ENCODE data around the gene RNGTT. TPM values are rescaled to one million over a fixed set of nuclear protein-coding genes. Genes with fewer than 3 reads are reported as not detected.

RNGTT gene
- polyA plus RNA-seq, 2 donors, result 3.9 to 5.2 TPM

GRCh38 chr6:88587150-88587520 is 376.3 kb downstream of the RNGTT start:
- H3K27me3 ChIP-seq (ENCODE audit: control insufficient read depth in 1 of 2, insufficient read depth in 2 of 2, low read length in 2 of 2), result no peaks in the 10 kb centered on the region
- WGBS, 2 donors, result 62 to 64% methylated on average over 12 of the region's 12 CpGs
- peaks cover 0 to 4% of the 10 kb centered on the region in 2 donors for H3K9me3 ChIP-seq (ENCODE audit: control insufficient read depth in 2 of 2, insufficient read depth in 1 of 2, low read depth in 1 of 2, low read length in 1 of 2)
- no peaks in the 10 kb centered on the region for H3K4me1 ChIP-seq (ENCODE audit: control insufficient read depth in 2 of 2, insufficient read depth in 2 of 2, low read length in 1 of 2)
- no peak overlapping the region for H3K27ac ChIP-seq (ENCODE audit: low read depth in 2 of 2, low read length in 1 of 2)
- H3K4me3 ChIP-seq (ENCODE audit: low read depth in 1 of 2, low read length in 2 of 2), result no peak overlapping the region
- H3K36me3 ChIP-seq (ENCODE audit: control insufficient read depth in 2 of 2, insufficient read depth in 2 of 2, low read length in 1 of 2), result no peaks in the 10 kb centered on the region

DNA sequence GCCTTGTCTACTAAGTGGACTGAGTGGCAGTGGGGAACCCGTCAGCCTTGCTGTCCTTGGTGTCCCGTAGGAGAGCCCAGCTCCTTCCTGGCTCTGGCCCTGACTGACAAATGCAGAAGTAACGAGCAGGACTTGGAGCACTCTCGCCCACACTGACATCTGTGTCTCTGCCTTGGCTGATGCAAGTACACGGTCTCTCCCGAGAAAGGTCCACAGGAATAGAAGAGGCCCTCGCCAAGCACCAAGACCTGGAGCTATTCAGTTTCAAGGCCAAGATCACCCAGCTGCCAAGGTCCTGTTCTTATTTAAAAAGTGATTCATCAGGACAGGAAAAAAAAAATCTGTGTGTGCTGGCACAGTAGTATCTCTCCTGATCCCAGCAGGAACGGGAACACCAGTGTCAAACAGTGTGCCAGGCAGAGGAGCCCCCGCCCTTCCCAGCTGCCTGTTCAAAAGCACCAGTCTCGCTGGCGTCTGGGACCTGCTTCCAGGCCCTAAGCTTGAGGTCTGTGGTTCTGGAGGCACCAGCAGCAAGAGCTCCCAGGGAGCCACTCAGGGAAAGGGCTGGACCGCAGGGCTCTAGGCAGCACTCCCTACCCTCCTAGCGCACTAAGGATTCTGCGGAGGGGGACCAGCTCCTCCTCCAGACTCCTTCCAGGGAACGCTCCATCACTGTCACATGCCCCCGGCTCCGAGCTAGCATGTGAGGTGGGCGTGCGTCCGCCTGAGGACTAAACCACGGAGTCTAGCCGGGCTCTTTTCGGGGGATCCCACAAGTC is 376.9 kb downstream of the RNGTT start:
- no peaks in the 10 kb centered on the region for H3K36me3 ChIP-seq (ENCODE audit: control insufficient read depth in 2 of 2, insufficient read depth in 2 of 2, low read length in 1 of 2)
- H3K27ac ChIP-seq (ENCODE audit: low read depth in 2 of 2, low read length in 1 of 2), result no peak overlapping the region
- 36 to 52% methylated on average over 23 of the region's 23 CpGs for WGBS, 2 donors
- H3K4me1 ChIP-seq (ENCODE audit: control insufficient read depth in 2 of 2, insufficient read depth in 2 of 2, low read length in 1 of 2), result no peaks in the 10 kb centered on the region
- H3K4me3 ChIP-seq (ENCODE audit: low read depth in 1 of 2, low read length in 2 of 2), result no peak overlapping the region
- no peaks in the 10 kb centered on the region for H3K27me3 ChIP-seq (ENCODE audit: control insufficient read depth in 1 of 2, insufficient read depth in 2 of 2, low read length in 2 of 2)
- peaks cover 0 to 4% of the 10 kb centered on the region in 2 donors for H3K9me3 ChIP-seq (ENCODE audit: control insufficient read depth in 2 of 2, insufficient read depth in 1 of 2, low read depth in 1 of 2, low read length in 1 of 2)

GRCh38 chr6:88585276-88585692 is 378.1 kb downstream of the RNGTT start:
- 64 to 68% methylated on average over 9 of the region's 9 CpGs for WGBS, 2 donors
- H3K4me3 ChIP-seq (ENCODE audit: low read depth in 1 of 2, low read length in 2 of 2), result no peak overlapping the region
- H3K36me3 ChIP-seq (ENCODE audit: control insufficient read depth in 2 of 2, insufficient read depth in 2 of 2, low read length in 1 of 2), result no peaks in the 10 kb centered on the region
- H3K27ac ChIP-seq (ENCODE audit: low read depth in 2 of 2, low read length in 1 of 2), result no peak overlapping the region
- H3K9me3 ChIP-seq (ENCODE audit: control insufficient read depth in 2 of 2, insufficient read depth in 1 of 2, low read depth in 1 of 2, low read length in 1 of 2), result peaks cover 0 to 4% of the 10 kb centered on the region in 2 donors
- H3K27me3 ChIP-seq (ENCODE audit: control insufficient read depth in 1 of 2, insufficient read depth in 2 of 2, low read length in 2 of 2), result no peaks in the 10 kb centered on the region
- H3K4me1 ChIP-seq (ENCODE audit: control insufficient read depth in 2 of 2, insufficient read depth in 2 of 2, low read length in 1 of 2), result no peaks in the 10 kb centered on the region

DNA sequence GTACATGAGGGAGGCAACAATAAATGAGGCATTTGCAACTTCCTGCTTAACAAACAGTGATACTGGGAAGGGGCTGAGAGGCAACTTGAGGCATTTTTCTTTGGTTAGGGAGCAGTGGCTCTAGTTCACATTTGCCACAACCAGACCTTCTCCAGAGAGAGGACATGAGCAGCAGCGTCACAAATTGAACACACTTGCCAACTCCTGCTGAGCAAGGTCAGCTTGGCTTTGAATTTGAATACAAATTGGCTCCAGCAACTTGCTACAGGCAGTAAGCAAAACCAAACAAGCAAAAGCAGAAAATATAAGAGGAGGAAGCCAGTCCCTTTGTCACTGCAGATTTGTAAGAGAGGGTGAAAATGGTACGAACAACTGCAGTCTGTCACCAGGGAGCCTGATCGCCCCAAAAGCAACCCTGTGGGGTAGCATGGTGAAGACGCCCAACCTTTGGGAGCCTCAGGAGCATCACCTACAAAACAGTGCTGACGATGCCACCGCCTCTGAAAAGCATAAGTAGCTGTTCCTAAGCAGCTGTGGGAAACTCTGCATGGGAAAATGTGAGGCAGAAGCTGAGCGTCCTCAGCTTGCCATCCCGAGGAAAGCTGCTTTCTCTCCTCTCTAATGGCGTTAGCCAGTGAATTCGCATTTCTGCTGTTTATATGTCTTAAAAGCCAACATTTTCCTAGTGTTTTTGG is 378.7 kb downstream of the RNGTT start:
- H3K36me3 ChIP-seq (ENCODE audit: control insufficient read depth in 2 of 2, insufficient read depth in 2 of 2, low read length in 1 of 2), result no peaks in the 10 kb centered on the region
- H3K4me3 ChIP-seq (ENCODE audit: low read depth in 1 of 2, low read length in 2 of 2), result no peak overlapping the region
- H3K27me3 ChIP-seq (ENCODE audit: control insufficient read depth in 1 of 2, insufficient read depth in 2 of 2, low read length in 2 of 2), result no peaks in the 10 kb centered on the region
- peaks cover 0 to 4% of the 10 kb centered on the region in 2 donors for H3K9me3 ChIP-seq (ENCODE audit: control insufficient read depth in 2 of 2, insufficient read depth in 1 of 2, low read depth in 1 of 2, low read length in 1 of 2)
- H3K27ac ChIP-seq (ENCODE audit: low read depth in 2 of 2, low read length in 1 of 2), result no peak overlapping the region
- WGBS, 2 donors, result 70 to 73% methylated on average over 10 of the region's 10 CpGs
- H3K4me1 ChIP-seq (ENCODE audit: control insufficient read depth in 2 of 2, insufficient read depth in 2 of 2, low read length in 1 of 2), result no peaks in the 10 kb centered on the region

GRCh38 chr6:88577461-88577860 is 386.0 kb downstream of the RNGTT start:
- no peaks in the 10 kb centered on the region for H3K36me3 ChIP-seq (ENCODE audit: control insufficient read depth in 2 of 2, insufficient read depth in 2 of 2, low read length in 1 of 2)
- no peaks in the 10 kb centered on the region for H3K9me3 ChIP-seq (ENCODE audit: control insufficient read depth in 2 of 2, insufficient read depth in 1 of 2, low read depth in 1 of 2, low read length in 1 of 2)
- no peaks in the 10 kb centered on the region for H3K27me3 ChIP-seq (ENCODE audit: control insufficient read depth in 1 of 2, insufficient read depth in 2 of 2, low read length in 2 of 2)
- no peak overlapping the region for H3K4me3 ChIP-seq (ENCODE audit: low read depth in 1 of 2, low read length in 2 of 2)
- 63 to 75% methylated on average over 2 of the region's 2 CpGs for WGBS, 2 donors
- no peaks in the 10 kb centered on the region for H3K4me1 ChIP-seq (ENCODE audit: control insufficient read depth in 2 of 2, insufficient read depth in 2 of 2, low read length in 1 of 2)
- H3K27ac ChIP-seq (ENCODE audit: low read depth in 2 of 2, low read length in 1 of 2), result no peak overlapping the region

DNA sequence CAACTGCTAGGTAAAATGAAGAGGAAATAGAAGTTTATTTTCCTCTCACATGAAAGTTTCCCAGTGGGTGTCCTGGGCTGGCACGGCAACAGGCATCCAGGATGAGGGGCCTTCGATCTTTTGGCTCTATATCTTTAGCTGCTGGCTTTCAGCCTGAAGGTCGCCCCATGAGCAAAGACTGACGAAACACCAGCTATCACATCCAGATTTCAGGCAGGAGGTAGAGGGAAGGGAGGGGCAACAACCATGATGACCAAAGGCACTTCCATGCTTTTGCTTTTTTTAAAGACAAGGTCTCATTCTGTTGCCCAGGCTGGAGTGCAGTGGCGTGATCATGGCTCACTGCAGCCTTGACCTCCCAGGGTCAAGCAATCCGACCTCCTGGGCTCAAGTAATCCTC is 387.9 kb downstream of the RNGTT start:
- Histone ChIP-seq H3K4me3 (ENCODE audit: low read depth in 1 of 2, low read length in 2 of 2) (no peak overlapping the region), H3K4me1 (ENCODE audit: control insufficient read depth in 2 of 2, insufficient read depth in 2 of 2, low read length in 1 of 2) (no peaks in the 10 kb centered on the region), H3K9me3 (ENCODE audit: control insufficient read depth in 2 of 2, insufficient read depth in 1 of 2, low read depth in 1 of 2, low read length in 1 of 2) (no peaks in the 10 kb centered on the region), H3K27ac (ENCODE audit: low read depth in 2 of 2, low read length in 1 of 2) (no peak overlapping the region), H3K27me3 (ENCODE audit: control insufficient read depth in 1 of 2, insufficient read depth in 2 of 2, low read length in 2 of 2) (no peaks in the 10 kb centered on the region), H3K36me3 (ENCODE audit: control insufficient read depth in 2 of 2, insufficient read depth in 2 of 2, low read length in 1 of 2) (no peaks in the 10 kb centered on the region)
- WGBS, 2 donors, result 62 to 78% methylated on average over 6 of the region's 6 CpGs

- 74 to 93% methylated on average over 5 of the region's 5 CpGs for WGBS, 2 donors
These were observed 388.8 kb downstream of the RNGTT start for GRCh38 chr6:88574651-88575050.

DNA sequence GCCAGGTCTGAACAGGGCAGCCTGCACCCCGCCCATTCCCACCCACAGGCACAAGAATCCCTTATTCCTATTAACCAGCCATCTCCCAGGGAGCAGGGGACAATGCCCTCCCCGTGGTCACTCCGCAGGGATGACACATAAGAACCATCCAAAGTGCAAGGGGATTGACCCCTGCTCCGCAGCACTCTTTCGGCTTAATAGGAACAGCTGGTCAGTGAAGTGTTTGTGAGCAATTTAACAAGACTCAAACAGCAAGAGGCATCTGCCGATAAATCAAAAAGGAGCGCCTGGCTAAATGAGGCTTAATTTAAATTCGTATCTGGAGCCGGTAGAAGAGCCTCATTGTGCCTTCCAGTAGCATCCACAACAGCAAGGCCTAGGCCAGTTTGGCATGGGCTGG is 389.4 kb downstream of the RNGTT start:
- Histone ChIP-seq H3K4me3 (ENCODE audit: low read depth in 1 of 2, low read length in 2 of 2) (no peak overlapping the region), H3K36me3 (ENCODE audit: control insufficient read depth in 2 of 2, insufficient read depth in 2 of 2, low read length in 1 of 2) (no peaks in the 10 kb centered on the region), H3K4me1 (ENCODE audit: control insufficient read depth in 2 of 2, insufficient read depth in 2 of 2, low read length in 1 of 2) (no peaks in the 10 kb centered on the region), H3K9me3 (ENCODE audit: control insufficient read depth in 2 of 2, insufficient read depth in 1 of 2, low read depth in 1 of 2, low read length in 1 of 2) (no peaks in the 10 kb centered on the region), H3K27ac (ENCODE audit: low read depth in 2 of 2, low read length in 1 of 2) (no peak overlapping the region), H3K27me3 (ENCODE audit: control insufficient read depth in 1 of 2, insufficient read depth in 2 of 2, low read length in 2 of 2) (no peaks in the 10 kb centered on the region)
- WGBS, 2 donors, result 74 to 75% methylated on average over 9 of the region's 9 CpGs

More at GRCh38 chr6:88574651-88575050, 388.8 kb downstream of the RNGTT start:
- Histone ChIP-seq H3K36me3 (ENCODE audit: control insufficient read depth in 2 of 2, insufficient read depth in 2 of 2, low read length in 1 of 2) (no peaks in the 10 kb centered on the region), H3K4me1 (ENCODE audit: control insufficient read depth in 2 of 2, insufficient read depth in 2 of 2, low read length in 1 of 2) (no peaks in the 10 kb centered on the region), H3K9me3 (ENCODE audit: control insufficient read depth in 2 of 2, insufficient read depth in 1 of 2, low read depth in 1 of 2, low read length in 1 of 2) (no peaks in the 10 kb centered on the region), H3K4me3 (ENCODE audit: low read depth in 1 of 2, low read length in 2 of 2) (no peak overlapping the region), H3K27ac (ENCODE audit: low read depth in 2 of 2, low read length in 1 of 2) (no peak overlapping the region), H3K27me3 (ENCODE audit: control insufficient read depth in 1 of 2, insufficient read depth in 2 of 2, low read length in 2 of 2) (no peaks in the 10 kb centered on the region)

DNA sequence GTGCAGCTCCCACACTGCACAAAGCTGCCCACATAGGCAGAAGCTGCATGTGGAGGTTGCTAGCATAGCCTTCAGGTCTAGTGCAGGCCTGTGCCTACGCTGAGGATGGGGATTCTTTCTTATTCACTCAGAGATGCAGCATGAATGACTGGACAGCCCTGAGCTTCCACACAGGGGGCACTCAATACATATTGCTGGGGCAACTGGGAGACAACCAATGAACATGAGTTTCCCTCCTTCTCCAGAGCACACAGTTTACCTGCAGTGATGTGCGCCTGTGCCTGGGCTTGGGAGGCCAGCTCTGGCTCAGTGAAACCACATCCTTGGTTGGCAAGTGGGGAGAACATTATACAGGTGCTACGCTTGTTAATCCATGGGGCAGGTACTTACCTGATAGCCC is 389.9 kb downstream of the RNGTT start:
- H3K36me3 ChIP-seq (ENCODE audit: control insufficient read depth in 2 of 2, insufficient read depth in 2 of 2, low read length in 1 of 2), result no peaks in the 10 kb centered on the region
- H3K9me3 ChIP-seq (ENCODE audit: control insufficient read depth in 2 of 2, insufficient read depth in 1 of 2, low read depth in 1 of 2, low read length in 1 of 2), result no peaks in the 10 kb centered on the region
- no peak overlapping the region for H3K27ac ChIP-seq (ENCODE audit: low read depth in 2 of 2, low read length in 1 of 2)
- 65 to 68% methylated on average over 3 of the region's 3 CpGs for WGBS, 2 donors
- H3K4me1 ChIP-seq (ENCODE audit: control insufficient read depth in 2 of 2, insufficient read depth in 2 of 2, low read length in 1 of 2), result no peaks in the 10 kb centered on the region
- H3K4me3 ChIP-seq (ENCODE audit: low read depth in 1 of 2, low read length in 2 of 2), result no peak overlapping the region
- no peaks in the 10 kb centered on the region for H3K27me3 ChIP-seq (ENCODE audit: control insufficient read depth in 1 of 2, insufficient read depth in 2 of 2, low read length in 2 of 2)

Measured in esophagus (tissue), 2 donors.